OCI-LY7 (cell line): ENCODE results near the gene LRFN2.

Source experiments
- EZH2phosphoT487 ChIP-seq: fragments of 200-600 bp; sonication (generic); IDR thresholded peaks from 2 replicates; pipeline ENCODE4 v1.6.1; 2018; ENCODE audit warnings: low read depth, borderline replicate concordance, mild to moderate bottlenecking, mixed run types, antibody characterized with exemption, low read length, moderate library complexity, mixed read lengths
- TF ChIP-seq, protein P1 (sequence below): fragments of 200-600 bp; sonication (generic); conservative IDR thresholded peaks from 2 replicates; pipeline ENCODE4 v1.5.1; 2014; ENCODE audit warnings: mild to moderate bottlenecking, antibody characterized with exemption, low read length, moderate library complexity, mixed read lengths

DNA sequence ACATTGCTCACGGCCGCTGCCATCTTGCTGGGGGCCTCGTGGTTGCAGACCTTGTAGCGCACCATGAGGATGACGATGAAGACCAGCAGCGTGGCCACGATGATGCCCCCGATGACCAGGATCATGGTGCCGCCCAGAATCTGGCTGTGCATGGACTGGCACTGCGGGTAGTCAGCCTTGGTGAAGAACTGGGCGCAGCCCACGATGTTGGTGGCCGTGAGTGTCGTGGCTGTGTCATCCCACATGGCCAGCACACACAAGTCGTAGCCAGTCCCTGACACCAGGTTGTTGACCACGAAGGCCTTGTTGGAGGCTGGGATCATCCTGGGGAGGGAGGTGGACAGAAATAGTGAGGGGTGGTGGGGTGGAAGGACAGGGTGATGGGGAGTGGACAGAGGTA, 194.6 kb downstream of the LRFN2 start:
- TF ChIP-seq, protein P1, sequence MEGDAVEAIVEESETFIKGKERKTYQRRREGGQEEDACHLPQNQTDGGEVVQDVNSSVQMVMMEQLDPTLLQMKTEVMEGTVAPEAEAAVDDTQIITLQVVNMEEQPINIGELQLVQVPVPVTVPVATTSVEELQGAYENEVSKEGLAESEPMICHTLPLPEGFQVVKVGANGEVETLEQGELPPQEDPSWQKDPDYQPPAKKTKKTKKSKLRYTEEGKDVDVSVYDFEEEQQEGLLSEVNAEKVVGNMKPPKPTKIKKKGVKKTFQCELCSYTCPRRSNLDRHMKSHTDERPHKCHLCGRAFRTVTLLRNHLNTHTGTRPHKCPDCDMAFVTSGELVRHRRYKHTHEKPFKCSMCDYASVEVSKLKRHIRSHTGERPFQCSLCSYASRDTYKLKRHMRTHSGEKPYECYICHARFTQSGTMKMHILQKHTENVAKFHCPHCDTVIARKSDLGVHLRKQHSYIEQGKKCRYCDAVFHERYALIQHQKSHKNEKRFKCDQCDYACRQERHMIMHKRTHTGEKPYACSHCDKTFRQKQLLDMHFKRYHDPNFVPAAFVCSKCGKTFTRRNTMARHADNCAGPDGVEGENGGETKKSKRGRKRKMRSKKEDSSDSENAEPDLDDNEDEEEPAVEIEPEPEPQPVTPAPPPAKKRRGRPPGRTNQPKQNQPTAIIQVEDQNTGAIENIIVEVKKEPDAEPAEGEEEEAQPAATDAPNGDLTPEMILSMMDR: no peak
- no peak for TF ChIP-seq EZH2phosphoT487
